GM12892 (cell line): ENCODE data around the gene ATP8A2.
"Not testable (repeated sequence)": the region's sequence is repeated elsewhere in the genome, so short reads cannot be mapped to it uniquely, and the experiment has no call there.

Experiments
- DNase-seq: peaks from one replicate; pipeline ENCODE4 v3.0.0; 2011; ENCODE audit not compliant: insufficient read length
- FAIRE-seq: peaks from 2 replicates; lab custom pipeline; 2011; peaks lifted over from hg19 to GRCh38; lab: Jason Lieb, UNC
- POLR2A ChIP-seq: IDR thresholded peaks from 2 replicates; pipeline ENCODE4 v1.6.1; 2011; ENCODE audit warnings: low read depth, low read length, control low read depth
- POLR2AphosphoS5 ChIP-seq: IDR thresholded peaks from 2 replicates; pipeline ENCODE4 v1.6.1; 2011; ENCODE audit warnings: low read depth, low read length, control low read depth
- TAF1 ChIP-seq: IDR thresholded peaks from 2 replicates; pipeline ENCODE4 v1.6.1; 2011; ENCODE audit warnings: low read depth, mild to moderate bottlenecking, control low read depth, low read length, borderline replicate concordance

Gene ATP8A2

DNA sequence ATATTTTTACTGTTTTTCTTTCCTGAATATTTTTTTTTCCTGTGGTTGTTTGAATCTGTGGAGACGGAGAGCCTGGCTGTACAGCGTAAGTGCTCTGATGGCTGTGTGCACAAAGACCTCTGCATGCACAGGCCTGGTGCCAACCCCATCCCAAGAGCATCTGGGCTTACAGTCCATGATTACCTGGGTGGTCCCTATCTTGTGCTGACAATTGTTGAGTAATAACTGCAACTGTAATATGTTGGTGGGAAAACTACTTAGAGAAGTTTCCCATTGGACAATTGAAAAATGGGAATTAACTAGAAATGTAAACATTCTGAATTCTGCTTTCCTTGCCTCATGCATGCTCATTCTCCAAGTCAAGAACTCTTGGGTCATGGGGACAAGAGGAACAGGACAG is 411.3 kb downstream of the ATP8A2 start:
- no peak for TF ChIP-seq POLR2A
- TF ChIP-seq TAF1, result no peak
- TF ChIP-seq POLR2AphosphoS5, result no peak
- DNase-seq, result no peak
- no peak for FAIRE-seq

- DNase-seq (no peak), FAIRE-seq (no peak)
- no peak for TF ChIP-seq POLR2A
- no peak for TF ChIP-seq TAF1
- TF ChIP-seq POLR2AphosphoS5, result no peak
Observed at GRCh38 chr13:25783601-25784024, 411.8 kb downstream of the ATP8A2 start.

DNA sequence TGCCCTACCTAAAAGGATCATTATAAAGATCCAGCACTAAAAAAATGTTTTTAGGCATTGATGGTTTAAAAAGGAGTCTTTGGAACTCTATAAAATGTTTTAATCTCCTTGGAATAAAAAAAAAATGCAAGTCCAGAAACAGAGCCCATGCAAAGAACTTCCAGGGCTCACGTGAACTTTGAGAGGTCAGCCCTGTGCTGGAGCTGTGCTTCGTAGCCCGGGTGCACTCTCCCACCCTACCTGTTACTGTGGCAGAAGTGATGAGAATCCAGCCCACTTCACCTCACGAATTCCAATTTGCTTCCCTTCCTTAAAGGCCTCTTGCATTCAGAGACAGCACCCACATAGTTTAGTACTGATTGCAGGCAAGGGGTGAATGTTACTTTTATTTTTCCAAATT is 412.3 kb downstream of the ATP8A2 start:
- FAIRE-seq, result no peak
- TF ChIP-seq POLR2AphosphoS5, result no peak
- no peak for TF ChIP-seq TAF1
- TF ChIP-seq POLR2A, result no peak
- no peak for DNase-seq

- FAIRE-seq, DNase-seq: not testable (repeated sequence)
Observed at GRCh38 chr13:25790137-25790536, 418.4 kb downstream of the ATP8A2 start.

DNA sequence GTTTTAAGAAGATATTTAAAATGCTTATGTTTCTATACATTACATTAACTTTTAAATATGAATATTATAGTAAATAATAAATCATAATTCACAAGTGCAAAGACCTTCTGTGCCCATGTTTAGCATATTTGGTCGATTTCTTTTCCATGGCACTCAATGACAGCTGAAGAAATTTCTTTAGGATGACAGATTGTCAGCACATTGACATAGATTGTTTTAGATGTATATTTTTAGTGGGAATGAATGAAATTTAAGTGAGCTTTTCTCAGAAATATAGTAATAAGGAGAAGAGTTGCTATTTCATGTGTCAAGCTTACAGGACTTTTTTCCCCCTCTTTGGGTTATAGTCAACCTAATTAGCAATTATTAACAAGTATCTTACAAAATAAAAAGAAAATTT is 423.5 kb downstream of the ATP8A2 start:
- FAIRE-seq, result no peak
- DNase-seq, result no peak
- TF ChIP-seq POLR2AphosphoS5 (no peak), POLR2A (no peak), TAF1 (no peak)

- no peak for DNase-seq
- TF ChIP-seq POLR2AphosphoS5 (no peak), POLR2A (no peak), TAF1 (no peak)
- FAIRE-seq, result no peak
Observed at GRCh38 chr13:25796474-25796873, 424.7 kb downstream of the ATP8A2 start.

DNA sequence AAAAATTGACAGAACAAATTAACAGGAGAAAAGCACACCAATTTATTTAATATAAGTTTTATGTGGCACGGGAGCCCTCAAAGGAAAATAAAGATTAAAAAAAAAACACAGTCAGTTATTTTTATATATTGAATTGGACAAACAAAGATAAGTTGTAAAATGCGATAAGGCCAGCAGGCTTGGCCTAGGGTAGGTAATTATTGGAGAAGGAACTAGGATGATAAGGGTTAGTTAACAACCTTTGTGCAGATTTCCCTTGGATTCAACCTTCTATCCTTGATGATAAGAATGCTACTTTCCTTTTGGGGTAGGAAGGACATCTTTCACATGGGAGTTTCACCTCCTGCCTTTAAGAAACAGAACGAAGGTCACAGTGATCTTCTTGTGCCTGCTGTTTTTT is 427.2 kb downstream of the ATP8A2 start:
- DNase-seq (no peak), FAIRE-seq (no peak)
- TF ChIP-seq TAF1 (no peak), POLR2A (no peak), POLR2AphosphoS5 (no peak)

- DNase-seq (no peak), FAIRE-seq (no peak)
- no peak for TF ChIP-seq POLR2AphosphoS5
- no peak for TF ChIP-seq POLR2A
- no peak for TF ChIP-seq TAF1
Observed at GRCh38 chr13:25800523-25800922, 428.7 kb downstream of the ATP8A2 start.

DNA sequence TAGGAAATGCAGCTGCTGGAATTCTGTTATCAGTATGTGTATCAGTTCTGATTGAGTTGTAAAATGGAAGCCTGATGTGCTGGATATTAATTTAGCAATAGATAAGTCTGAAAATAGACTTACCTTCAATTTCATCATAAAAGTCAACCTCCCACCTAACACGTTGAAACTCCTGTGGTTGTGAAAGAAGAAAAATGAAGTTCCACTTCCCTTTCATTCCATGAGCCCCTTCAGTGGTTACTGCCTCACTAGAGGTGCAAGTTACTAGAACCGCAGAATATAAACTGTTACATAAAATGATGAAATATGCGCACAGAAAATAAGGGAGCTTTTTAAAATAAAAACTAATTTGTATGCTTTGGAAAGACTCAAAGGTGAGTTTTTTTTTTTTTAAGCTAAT is 430.8 kb downstream of the ATP8A2 start:
- DNase-seq (no peak), FAIRE-seq (no peak)
- TF ChIP-seq POLR2A (no peak), TAF1 (no peak), POLR2AphosphoS5 (no peak)

DNA sequence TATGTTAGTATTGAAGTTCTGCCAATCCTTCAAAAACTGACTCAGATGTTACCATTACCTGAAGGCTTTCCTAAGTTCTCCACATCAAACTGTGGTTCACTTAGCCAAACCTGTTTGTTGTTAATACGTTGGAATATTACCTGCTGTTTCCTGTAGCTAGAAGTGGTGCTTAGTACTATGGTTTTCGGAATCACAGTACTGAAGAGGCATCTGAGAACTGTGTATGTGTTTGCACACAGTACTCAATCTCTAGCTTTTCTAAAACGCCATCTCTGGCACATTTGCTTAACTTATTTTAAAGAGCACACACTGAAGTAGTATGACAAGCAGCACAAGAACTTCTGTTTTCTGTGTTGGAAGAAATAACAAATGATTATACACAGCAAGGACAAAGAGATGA is 431.9 kb downstream of the ATP8A2 start:
- no peak for FAIRE-seq
- no peak for DNase-seq
- no peak for TF ChIP-seq POLR2A
- no peak for TF ChIP-seq TAF1
- TF ChIP-seq POLR2AphosphoS5, result no peak

DNA sequence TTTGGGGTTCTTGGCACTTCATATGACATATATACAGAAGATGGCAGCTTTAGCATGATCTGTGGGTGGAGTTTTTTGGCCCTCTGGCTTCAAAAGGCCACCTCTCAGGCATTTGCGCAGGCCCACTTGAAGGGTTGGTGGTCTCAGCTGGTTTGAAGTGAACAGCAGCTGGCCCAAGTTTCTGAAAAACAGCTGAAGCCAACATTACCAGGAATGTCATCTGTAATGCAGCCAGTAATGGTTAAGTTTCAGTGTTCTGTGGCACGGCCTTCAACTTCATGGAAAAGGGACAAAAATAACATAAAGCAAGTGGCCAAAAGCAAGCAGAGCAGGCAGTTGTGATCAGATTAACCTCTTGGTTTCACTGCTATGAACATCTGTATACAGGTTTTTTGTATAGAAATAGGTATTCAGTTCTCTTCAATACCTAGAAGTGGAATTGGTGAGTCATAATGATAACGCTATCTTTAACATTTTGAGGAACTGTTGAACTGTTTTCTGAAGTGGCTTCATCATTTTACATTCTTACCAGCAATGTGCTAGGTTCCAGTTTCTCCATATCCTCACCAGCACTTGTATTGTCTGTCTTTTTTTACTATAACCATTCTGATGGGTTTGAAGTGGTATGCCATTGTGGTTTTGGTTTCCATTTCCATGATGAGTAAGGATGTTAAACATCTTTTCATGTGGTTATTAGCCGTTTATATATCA is 434.6 kb downstream of the ATP8A2 start:
- DNase-seq, result no peak
- no peak for FAIRE-seq

GRCh38 chr13:25807562-25807961 is 435.8 kb downstream of the ATP8A2 start:
- DNase-seq (no peak), FAIRE-seq (no peak)
- no peak for TF ChIP-seq POLR2AphosphoS5
- TF ChIP-seq POLR2A, result no peak
- no peak for TF ChIP-seq TAF1

More for the DNA sequence above, 434.6 kb downstream of the ATP8A2 start:
- TF ChIP-seq POLR2AphosphoS5 (no peak), TAF1 (no peak), POLR2A (no peak)

GRCh38 chr13:25811506-25811905 is 439.7 kb downstream of the ATP8A2 start:
- no peak for DNase-seq
- TF ChIP-seq POLR2A (no peak), POLR2AphosphoS5 (no peak), TAF1 (no peak)
- no peak for FAIRE-seq

DNA sequence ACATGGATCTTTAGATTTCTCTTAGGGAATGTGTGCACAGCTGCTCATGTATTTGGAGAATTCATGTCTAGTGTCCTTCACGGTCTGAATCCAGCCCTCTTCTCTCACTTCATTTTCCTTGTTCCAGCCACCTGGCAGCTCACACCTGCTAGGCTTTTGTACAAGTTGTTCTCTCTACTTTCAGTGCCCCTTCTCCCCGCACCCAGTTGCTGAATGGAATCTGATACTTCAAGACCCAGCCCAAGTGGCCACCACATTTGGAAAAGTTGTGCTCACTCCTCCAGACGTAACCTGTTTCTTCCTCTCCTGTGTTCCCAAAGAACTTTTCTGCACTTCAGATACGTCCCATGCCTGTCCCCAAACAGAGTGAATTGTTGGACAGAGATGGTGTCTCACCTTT is 444.5 kb downstream of the ATP8A2 start:
- no peak for TF ChIP-seq TAF1
- no peak for TF ChIP-seq POLR2AphosphoS5
- TF ChIP-seq POLR2A, result no peak
- FAIRE-seq, result no peak
- no peak for DNase-seq
